ENCODE data around the gene IRAK1. TPM values are rescaled to one million over a fixed set of nuclear protein-coding genes. Genes with fewer than 3 reads are reported as not detected.

The IRAK1 gene
- total RNA-seq, 2 donors from 2014 or later = 113 to 122 TPM

- H3K36me3 ChIP-seq = no peaks in the 10 kb centered on the region
- no peaks in the 10 kb centered on the region for H3K4me1 ChIP-seq (replicated peaks)
- no peak overlapping the region for H3K27ac ChIP-seq
- no peaks in the 10 kb centered on the region for H3K9me3 ChIP-seq
- WGBS = 48% methylated on average over 2 of the region's 17 CpGs
- H3K4me3 ChIP-seq = no peak overlapping the region
- no peaks in the 10 kb centered on the region for H3K27me3 ChIP-seq (replicated peaks; ENCODE audit: insufficient read depth)
- no peak for DNase-seq (ENCODE audit: low spot score)
- intact Hi-C loops (cut with DNase I) = loop anchor here (2.0 to 10.0 kb wide), 2 partner anchors 38 to 82 kb away; partner anchors contain the start of gene MECP2
- TF ChIP-seq, protein P1, sequence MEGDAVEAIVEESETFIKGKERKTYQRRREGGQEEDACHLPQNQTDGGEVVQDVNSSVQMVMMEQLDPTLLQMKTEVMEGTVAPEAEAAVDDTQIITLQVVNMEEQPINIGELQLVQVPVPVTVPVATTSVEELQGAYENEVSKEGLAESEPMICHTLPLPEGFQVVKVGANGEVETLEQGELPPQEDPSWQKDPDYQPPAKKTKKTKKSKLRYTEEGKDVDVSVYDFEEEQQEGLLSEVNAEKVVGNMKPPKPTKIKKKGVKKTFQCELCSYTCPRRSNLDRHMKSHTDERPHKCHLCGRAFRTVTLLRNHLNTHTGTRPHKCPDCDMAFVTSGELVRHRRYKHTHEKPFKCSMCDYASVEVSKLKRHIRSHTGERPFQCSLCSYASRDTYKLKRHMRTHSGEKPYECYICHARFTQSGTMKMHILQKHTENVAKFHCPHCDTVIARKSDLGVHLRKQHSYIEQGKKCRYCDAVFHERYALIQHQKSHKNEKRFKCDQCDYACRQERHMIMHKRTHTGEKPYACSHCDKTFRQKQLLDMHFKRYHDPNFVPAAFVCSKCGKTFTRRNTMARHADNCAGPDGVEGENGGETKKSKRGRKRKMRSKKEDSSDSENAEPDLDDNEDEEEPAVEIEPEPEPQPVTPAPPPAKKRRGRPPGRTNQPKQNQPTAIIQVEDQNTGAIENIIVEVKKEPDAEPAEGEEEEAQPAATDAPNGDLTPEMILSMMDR (IDR thresholded peaks at IDR 0.05) = no peak
- TF ChIP-seq POLR2A (IDR thresholded peaks at IDR 0.05) (no peak), POLR2AphosphoS5 (IDR thresholded peaks at IDR 0.05) (no peak)
Observed at GRCh38 chrX:154012336-154012991, 7.2 kb downstream of the IRAK1 start.

GRCh38 chrX:154011376-154012335 lies 8.0 kb downstream of the IRAK1 start:
- 83% methylated on average over 10 of the region's 18 CpGs for WGBS
- Histone ChIP-seq H3K9me3 (no peaks in the 10 kb centered on the region), H3K36me3 (no peaks in the 10 kb centered on the region), H3K4me1 (replicated peaks) (no peaks in the 10 kb centered on the region), H3K4me3 (no peak overlapping the region), H3K27me3 (replicated peaks; ENCODE audit: insufficient read depth) (no peaks in the 10 kb centered on the region), H3K27ac (no peak overlapping the region)
- TF ChIP-seq POLR2AphosphoS5 (IDR thresholded peaks at IDR 0.05) (no peak), POLR2A (IDR thresholded peaks at IDR 0.05) (no peak)
- TF ChIP-seq, protein P1 (IDR thresholded peaks at IDR 0.05) = no peak
- DNase-seq (ENCODE audit: low spot score) = no peak
- intact Hi-C loops (cut with DNase I) = loop anchor here (2.0 to 10.0 kb wide), 2 partner anchors 39 to 83 kb away; partner anchors contain the start of gene MECP2

DNA sequence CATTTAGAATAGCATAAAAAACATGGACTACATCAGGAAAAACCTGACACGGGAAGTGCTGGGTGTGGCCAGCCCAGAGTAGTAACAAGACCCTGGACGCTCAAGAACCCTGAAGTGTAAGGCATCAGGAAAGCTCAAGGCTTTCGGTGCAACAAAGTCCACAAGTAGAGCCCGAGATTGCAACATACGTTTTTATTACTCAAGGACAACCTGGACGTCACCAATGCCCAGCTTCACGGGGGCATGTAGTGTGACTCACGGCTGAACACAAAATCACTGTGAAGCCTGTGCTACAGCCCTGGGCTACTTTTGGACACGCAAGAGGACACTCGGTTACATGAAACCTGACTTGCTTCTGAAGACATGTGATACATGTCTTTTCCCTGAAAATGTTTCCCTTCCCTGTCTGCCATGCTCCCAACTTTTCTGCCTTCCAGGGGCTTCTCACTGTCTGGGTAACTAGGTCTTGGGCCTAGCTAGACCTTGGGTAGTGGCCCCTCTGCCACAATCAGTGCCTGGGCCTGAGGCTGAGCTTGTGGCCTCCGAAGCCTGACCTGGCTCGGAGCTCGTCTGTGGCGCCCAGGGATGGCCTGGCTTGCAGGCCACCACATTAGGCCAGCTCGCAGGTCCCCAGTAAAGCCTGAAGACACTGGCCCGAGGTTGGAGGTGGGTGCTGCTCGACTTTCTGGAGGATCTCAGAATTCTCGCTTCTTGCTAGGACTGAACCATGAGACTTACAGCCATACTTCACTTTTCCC lies 9.2 kb downstream of the IRAK1 start:
- TF ChIP-seq, protein P1 (IDR thresholded peaks at IDR 0.05) = no peak
- TF ChIP-seq POLR2AphosphoS5 (IDR thresholded peaks at IDR 0.05) (no peak), POLR2A (IDR thresholded peaks at IDR 0.05) (no peak)
- H3K27ac ChIP-seq = no peak overlapping the region
- WGBS = 91% methylated on average over 15 of the region's 18 CpGs
- H3K27me3 ChIP-seq (replicated peaks; ENCODE audit: insufficient read depth) = no peaks in the 10 kb centered on the region
- no peak for DNase-seq (ENCODE audit: low spot score)
- H3K4me3 ChIP-seq = no peak overlapping the region
- H3K9me3 ChIP-seq = no peaks in the 10 kb centered on the region
- H3K36me3 ChIP-seq = no peaks in the 10 kb centered on the region
- no peaks in the 10 kb centered on the region for H3K4me1 ChIP-seq (replicated peaks)
- intact Hi-C loops (cut with DNase I) = loop anchor here (10.0 kb wide), 1 partner anchor 84 kb away; the partner anchor contains the start of gene MECP2

DNA sequence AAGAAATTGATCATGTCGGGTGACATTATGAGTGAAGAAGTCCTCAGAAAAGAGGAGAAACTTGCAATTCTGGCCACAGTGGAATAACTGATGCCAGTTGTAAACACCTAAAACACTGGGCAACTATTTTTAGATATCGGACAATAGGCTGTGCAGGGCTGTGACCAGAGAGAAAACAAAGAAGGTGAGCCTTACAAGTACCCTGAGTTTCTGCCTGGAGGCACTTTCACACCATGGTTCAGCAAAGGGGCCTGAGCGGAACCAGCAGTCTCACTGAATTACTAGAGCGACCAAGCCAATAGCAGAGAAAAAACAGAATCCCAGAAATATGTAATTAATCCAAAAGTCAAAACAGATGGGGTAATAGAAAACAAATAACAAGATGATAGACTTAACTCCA lies 11.2 kb downstream of the IRAK1 start:
- Histone ChIP-seq H3K4me1 (replicated peaks) (no peaks in the 10 kb centered on the region), H3K4me3 (no peak overlapping the region), H3K27ac (no peak overlapping the region), H3K9me3 (no peaks in the 10 kb centered on the region), H3K36me3 (no peaks in the 10 kb centered on the region), H3K27me3 (replicated peaks; ENCODE audit: insufficient read depth) (no peaks in the 10 kb centered on the region)
- 84% methylated on average over 4 of the region's 4 CpGs for WGBS
- intact Hi-C loops (cut with DNase I) = no loop called here
- DNase-seq (ENCODE audit: low spot score) = no peak
- TF ChIP-seq POLR2A (IDR thresholded peaks at IDR 0.05) (no peak), POLR2AphosphoS5 (IDR thresholded peaks at IDR 0.05) (no peak)
- TF ChIP-seq, protein P1 (IDR thresholded peaks at IDR 0.05) = no peak
